Brain microvascular endothelial cell (primary cell): ENCODE measurements around the gene TMEM134.

Source experiments
- DNase-seq: peaks from one replicate; pipeline ENCODE4 v3.0.0-alpha.2; 2020
- H3K27ac ChIP-seq: fragments of 250-450 bp; sonication (Bioruptor Pico); 2 replicates; pipeline ENCODE4 v1.5.1; 2020; ENCODE audit warnings: mild to moderate bottlenecking, moderate library complexity
- H3K27me3 ChIP-seq: fragments of 250-450 bp; sonication (Bioruptor Pico); replicated peaks from 2 replicates; pipeline ENCODE4 v1.5.1; 2020; ENCODE audit warnings: mild to moderate bottlenecking
- H3K36me3 ChIP-seq: fragments of 250-450 bp; sonication (Bioruptor Pico); replicated peaks from 2 replicates; pipeline ENCODE4 v1.5.1; 2020; ENCODE audit warnings: mild to moderate bottlenecking
- H3K4me3 ChIP-seq: 2 replicates; pipeline ENCODE4 v1.5.1; 2011; ENCODE audit warnings: low read depth, mild to moderate bottlenecking, control low read depth, low read length, moderate library complexity
- in situ Hi-C: cut with HindIII; loops from 2 replicates; pipeline ENCODE4 v1.10.0; 2017; ENCODE audit warnings: low sequenced_read_pairs, low pct_ligation_motif_present
- TF ChIP-seq, protein P1 (sequence below): IDR thresholded peaks from 2 replicates; pipeline ENCODE4 v1.5.1; 2011; ENCODE audit warnings: low read depth, mild to moderate bottlenecking, moderate library complexity, low read length, control low read depth, inconsistent platforms; ENCODE audit errors: missing control alignments

TMEM134 gene

DNA sequence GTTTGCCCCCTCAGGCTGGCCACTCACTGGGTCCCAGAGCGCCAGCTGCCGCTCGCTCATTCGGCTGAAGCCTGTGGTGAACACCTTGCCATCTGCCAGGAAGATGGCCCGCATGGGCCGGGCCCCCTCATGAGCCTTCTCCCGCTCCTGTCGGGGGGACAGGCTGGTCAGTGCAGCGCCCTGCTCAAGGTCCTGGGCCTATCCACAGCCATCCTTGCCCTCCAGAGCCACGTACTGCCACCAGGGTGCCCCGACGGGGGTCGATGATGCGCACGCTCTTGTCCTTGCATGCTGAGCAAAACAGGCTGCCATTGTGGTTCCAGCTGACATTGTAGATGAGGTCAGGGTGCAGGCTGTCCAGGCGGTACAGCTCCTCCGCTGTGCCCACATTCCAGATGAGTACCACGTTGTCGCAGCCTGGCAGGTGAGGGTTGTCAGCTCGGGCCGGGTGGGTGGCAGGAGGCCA, 27.9 kb downstream of the TMEM134 start:
- no peak for DNase-seq
- H3K36me3 ChIP-seq: peaks cover 34% of the 10 kb centered on the region
- TF ChIP-seq, protein P1, sequence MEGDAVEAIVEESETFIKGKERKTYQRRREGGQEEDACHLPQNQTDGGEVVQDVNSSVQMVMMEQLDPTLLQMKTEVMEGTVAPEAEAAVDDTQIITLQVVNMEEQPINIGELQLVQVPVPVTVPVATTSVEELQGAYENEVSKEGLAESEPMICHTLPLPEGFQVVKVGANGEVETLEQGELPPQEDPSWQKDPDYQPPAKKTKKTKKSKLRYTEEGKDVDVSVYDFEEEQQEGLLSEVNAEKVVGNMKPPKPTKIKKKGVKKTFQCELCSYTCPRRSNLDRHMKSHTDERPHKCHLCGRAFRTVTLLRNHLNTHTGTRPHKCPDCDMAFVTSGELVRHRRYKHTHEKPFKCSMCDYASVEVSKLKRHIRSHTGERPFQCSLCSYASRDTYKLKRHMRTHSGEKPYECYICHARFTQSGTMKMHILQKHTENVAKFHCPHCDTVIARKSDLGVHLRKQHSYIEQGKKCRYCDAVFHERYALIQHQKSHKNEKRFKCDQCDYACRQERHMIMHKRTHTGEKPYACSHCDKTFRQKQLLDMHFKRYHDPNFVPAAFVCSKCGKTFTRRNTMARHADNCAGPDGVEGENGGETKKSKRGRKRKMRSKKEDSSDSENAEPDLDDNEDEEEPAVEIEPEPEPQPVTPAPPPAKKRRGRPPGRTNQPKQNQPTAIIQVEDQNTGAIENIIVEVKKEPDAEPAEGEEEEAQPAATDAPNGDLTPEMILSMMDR: no peak
- no peak overlapping the region for H3K4me3 ChIP-seq
- in situ Hi-C loops: no loop called here
- no peak overlapping the region for H3K27ac ChIP-seq
- H3K27me3 ChIP-seq: no peaks in the 10 kb centered on the region

DNA sequence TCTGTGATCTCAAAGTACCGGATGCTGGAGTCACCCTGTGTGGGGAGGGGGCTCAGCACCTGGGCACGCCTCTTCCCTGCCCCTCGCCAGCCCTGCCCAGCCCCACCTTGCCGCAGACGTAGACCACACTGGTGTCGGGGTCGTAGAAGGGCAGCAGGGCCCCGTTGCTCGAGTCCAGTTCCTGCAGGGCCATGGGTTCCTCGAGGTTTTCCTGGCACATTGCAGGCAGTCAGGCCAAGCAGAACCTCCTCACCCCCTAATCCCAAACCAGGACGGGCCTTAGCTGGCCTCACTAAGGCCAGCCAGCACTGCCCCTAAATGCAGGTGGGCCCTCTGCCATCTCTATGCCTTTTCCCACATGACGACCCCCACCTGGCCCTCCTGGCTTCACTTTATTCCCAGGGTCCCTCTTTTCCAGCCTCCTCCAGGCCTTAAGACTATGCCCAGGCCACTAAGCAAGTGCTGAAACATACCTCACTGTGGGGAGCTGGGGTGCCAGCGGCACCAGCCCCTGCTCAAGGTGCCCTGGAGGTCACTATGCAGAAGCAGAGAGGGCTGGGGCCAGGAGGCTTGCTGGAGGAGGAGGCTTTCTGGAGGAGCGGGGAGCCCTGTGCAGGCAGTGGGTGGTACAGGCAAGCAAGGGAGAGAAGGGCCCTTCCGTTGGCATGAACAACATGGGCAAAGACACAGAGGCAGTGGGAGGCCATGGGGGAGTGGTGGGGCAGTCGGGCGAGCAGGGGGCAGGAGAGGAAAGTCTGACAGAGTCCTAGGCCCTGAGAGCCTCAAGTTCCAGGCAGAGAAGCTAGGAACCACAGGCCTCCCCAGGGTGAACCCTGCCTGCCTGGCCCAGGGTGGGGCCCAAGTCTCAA, 28.6 kb downstream of the TMEM134 start:
- no peak for DNase-seq
- H3K27me3 ChIP-seq: no peaks in the 10 kb centered on the region
- peaks cover 41% of the 10 kb centered on the region for H3K36me3 ChIP-seq
- TF ChIP-seq, protein P1: no peak
- H3K4me3 ChIP-seq: no peak overlapping the region
- H3K27ac ChIP-seq: no peak overlapping the region
- in situ Hi-C loops: no loop called here

DNA sequence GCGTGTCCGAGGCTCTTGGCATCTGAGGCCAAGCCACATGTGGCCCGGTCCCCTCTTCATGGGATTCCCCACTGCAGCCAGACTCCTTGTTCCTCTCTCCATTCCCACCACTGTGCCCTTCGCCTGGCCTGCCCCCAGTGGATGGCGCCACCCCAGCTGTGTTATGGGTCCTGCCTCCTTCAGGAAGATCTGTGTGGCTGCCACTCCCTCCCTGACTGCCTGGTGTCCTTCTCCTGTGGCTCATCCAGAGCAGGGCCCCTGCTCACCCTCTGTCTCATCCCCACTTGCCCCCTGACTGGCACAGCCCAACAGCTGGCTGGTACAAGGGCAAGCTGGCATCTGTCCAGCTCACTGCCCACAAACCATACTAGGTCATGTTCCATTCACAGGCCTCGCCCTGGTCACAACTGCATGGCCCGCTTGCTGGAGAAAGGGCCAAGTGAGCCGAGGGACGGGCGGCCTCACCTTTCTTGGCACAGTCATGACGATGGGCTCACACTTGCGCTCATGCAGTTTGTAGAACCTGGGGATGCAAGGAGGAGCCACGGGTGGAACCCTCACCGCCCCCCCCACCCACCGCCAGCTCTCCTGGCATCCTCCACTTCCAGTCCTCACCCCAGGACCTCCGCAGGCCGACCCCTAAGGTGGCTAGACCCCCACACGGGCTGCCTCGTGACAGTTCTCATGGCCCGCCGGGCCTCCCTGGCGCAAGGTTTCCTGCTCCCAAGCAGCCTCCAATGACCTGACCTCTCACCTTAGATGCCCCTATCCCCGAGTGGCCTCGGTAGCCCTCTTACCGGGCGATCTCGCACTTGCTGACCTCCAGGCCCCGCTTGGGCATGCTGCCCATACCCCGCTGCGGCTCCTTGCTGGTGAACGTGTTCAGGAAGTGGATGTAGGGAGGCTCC, 29.5 kb downstream of the TMEM134 start:
- TF ChIP-seq, protein P1: peak; percentile 47
- Histone ChIP-seq H3K27ac (no peak overlapping the region), H3K36me3 (peaks cover 45% of the 10 kb centered on the region), H3K27me3 (no peaks in the 10 kb centered on the region), H3K4me3 (no peak overlapping the region)
- in situ Hi-C loops: no loop called here
- no peak for DNase-seq

DNA sequence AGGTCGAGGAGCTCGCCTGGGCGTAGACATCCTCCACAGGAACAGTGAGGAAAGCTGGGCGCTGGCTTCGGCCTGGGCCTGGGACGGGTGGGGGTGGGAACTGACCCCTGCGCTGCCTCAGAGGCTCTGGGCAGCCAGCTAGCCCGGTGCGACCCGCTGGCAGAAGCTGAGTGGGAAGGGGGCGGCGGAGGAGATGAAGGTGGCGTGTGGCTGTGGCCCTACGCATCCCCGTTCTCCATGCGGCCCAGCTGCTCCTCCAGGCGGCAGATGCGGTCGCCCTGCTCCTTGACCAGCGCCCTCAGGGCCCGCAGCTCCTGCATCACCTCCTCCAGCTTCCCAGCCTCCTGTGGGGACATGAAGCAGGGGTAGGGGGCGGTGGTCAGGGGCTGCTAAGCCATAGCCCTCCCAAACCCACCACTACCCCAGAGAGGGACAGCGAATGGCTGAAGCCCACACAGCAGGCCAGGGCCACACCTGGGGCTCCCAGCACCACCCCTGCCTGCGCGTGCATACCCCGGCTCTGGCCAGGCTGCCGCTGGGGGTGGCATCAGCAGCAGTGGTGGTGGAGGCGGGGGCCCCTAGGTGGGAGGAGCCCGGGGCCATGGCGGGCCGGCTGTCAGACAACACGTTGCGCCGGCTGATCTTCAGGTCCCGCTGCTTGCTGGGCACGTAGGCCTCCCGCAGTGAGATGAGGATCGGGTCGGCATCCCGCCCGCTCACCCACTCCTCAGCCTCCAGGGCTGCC, 30.7 kb downstream of the TMEM134 start:
- in situ Hi-C loops: no loop called here
- no peak overlapping the region for H3K4me3 ChIP-seq
- no peak overlapping the region for H3K27ac ChIP-seq
- peaks cover 57% of the 10 kb centered on the region for H3K36me3 ChIP-seq
- TF ChIP-seq, protein P1: no peak
- no peaks in the 10 kb centered on the region for H3K27me3 ChIP-seq
- DNase-seq: no peak

DNA sequence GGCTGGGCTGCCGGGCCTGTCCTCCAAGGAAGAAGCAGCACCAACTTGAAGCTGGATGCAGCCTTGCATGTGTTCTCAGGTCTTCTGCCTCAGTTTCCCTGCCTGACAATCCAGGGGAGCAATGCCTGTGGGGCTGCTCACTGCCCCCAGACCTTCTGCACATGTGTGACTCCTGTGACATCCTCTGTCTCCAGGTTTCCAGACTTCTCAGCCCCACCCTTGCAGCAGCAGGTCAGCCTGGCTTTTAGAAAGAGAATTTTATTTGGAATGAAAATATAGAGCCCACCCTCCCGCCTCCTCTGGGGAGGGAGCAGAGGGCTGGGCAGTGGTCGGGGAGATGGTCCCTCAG, 31.3 kb downstream of the TMEM134 start:
- in situ Hi-C loops: no loop called here
- TF ChIP-seq, protein P1: no peak
- Histone ChIP-seq H3K27me3 (no peaks in the 10 kb centered on the region), H3K36me3 (peaks cover 63% of the 10 kb centered on the region), H3K4me3 (no peak overlapping the region), H3K27ac (no peak overlapping the region)
- DNase-seq: no peak
